Naive thymus-derived CD8-positive, alpha-beta T cell (primary cell): Measurements from ENCODE around the gene CRAMP1. TPM values are rescaled to one million over a fixed set of nuclear protein-coding genes. Genes with fewer than 3 reads are reported as not detected.
A peak's percentile ranks its signal among the peaks of the same experiment; 100 is the strongest.

Source experiments
- ATAC-seq, 2 donors: fragments of 150-1000 bp; cut with Tn5 transposase in 1 of 2; sonication (Bioruptor Pico), chemical (Tn5 transposase) in 1 of 2; 1 replicate in 1 of 2; 2 replicates in 1 of 2; pipeline ENCODE4 v1.10.0; 2021; ENCODE audit warnings: mild to moderate bottlenecking in 2 of 2, moderate library complexity in 2 of 2
- POLR2A ChIA-PET: fragments of 350-600 bp; sonication (Branson Sonifier 250); formaldehyde crosslinking; loops from one replicate; lab custom pipeline; 2021; ENCODE audit warnings: antibody characterized with exemption; lab: Charles Lee
- DNase-seq, 10 donors: peaks; one replicate each; pipeline versions ENCODE4 v3.0.0 to v3.0.0-alpha.2; 2020 to 2022
- H3K27ac Mint-ChIP-seq, 10 donors: one replicate each; pipeline ENCODE4 v1.8.0; 2020 to 2022; ENCODE audit warnings: mild to moderate bottlenecking in 10 of 10, mixed read lengths in 10 of 10, moderate library complexity in 4 of 10, inconsistent platforms in 1 of 10
- H3K27me3 Mint-ChIP-seq, 5 donors: one replicate each; pipeline ENCODE4 v1.8.0; 2021 to 2022; ENCODE audit warnings: mixed read lengths in 5 of 5
- H3K36me3 Mint-ChIP-seq, 3 donors: one replicate each; pipeline ENCODE4 v1.8.0; 2020 to 2022; ENCODE audit warnings: mixed read lengths in 3 of 3, mild to moderate bottlenecking in 2 of 3, inconsistent platforms in 1 of 3
- H3K4me1 Mint-ChIP-seq, 4 donors: one replicate each; pipeline ENCODE4 v1.8.0; 2021 to 2022; ENCODE audit warnings: mixed read lengths in 4 of 4
- H3K4me3 Mint-ChIP-seq, 10 donors: one replicate each; pipeline ENCODE4 v1.8.0; 2020 to 2022; ENCODE audit warnings: mild to moderate bottlenecking in 10 of 10, mixed read lengths in 10 of 10, moderate library complexity in 6 of 10, inconsistent platforms in 1 of 10
- H3K9me3 Mint-ChIP-seq, 9 donors: one replicate each; pipeline ENCODE4 v1.8.0; 2020 to 2022; ENCODE audit warnings: mixed read lengths in 9 of 9, mild to moderate bottlenecking in 3 of 9, inconsistent platforms in 1 of 9, moderate library complexity in 1 of 9
- polyA plus RNA-seq, 3 donors: library from polyadenylated mRNA; unstranded; fragments of 300-500 nt; fragmentation: Illumina TruSeq; gene quantifications; one replicate each; pipeline ENCODE4 v1.2.3, GENCODE V29; 2021
- total RNA-seq, 8 experiments: library from RNA in 2 of 8; stranded (reverse) in 2 of 8; gene quantifications; one replicate each; pipeline ENCODE4 v1.2.3 and lab custom pipeline; 2021 to 2026

The CRAMP1 gene
- total and polyA plus RNA-seq, 5 experiments from 2014 or later = 1.3 to 25.4 (median 3.1) TPM

DNA sequence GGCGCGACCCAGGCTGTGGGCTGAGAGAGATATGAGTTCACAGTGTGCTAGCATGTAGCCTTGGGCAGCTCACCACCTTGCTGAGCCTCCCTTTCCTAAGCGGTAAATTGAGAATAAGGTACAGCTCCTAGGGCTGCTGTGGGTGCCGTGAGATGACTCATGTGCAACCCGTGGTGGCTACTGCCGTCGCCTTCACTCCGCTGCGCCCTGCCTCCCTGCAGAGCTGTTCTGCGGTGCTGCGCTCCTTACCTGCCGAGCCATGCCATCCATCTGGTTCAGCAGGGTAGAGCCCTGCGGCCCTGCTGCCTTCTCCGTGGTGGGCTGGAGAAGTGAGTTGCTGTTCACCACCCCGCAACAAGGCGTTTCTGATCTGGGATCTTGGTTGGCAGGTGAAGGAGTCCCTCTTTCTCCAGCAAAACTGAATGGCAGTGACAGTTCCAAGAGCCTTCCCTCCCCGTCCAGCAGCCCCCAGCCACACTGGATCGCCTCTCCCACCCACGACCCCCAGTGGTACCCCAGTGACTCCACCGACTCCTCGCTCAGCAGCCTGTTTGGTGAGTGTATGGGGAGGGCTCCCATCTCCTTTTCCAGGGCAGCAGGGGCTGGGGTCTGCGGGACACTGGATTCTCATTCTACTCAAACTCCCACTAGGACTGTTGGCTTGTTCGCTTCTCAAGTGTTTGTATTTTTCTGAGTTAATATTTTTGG is 56.6 kb downstream of the CRAMP1 start:
- Mint-ChIP-seq H3K27me3 (no peaks in the 10 kb centered on the region), H3K4me1 (peaks cover 0 to 5% (median 0%) of the 10 kb centered on the region in 4 donors), H3K9me3 (no peaks in the 10 kb centered on the region), H3K27ac (peak overlapping the region in 1 of 10 donors; percentile 9), H3K4me3 (no peak overlapping the region), H3K36me3 (peaks cover 0 to 82% (median 19%) of the 10 kb centered on the region in 3 donors)
- DNase-seq (no peak), ATAC-seq (no peak)
- POLR2A ChIA-PET = interaction anchor here (1.1 kb wide), 1 partner anchor 9 kb away, joined by 4 read pairs; the partner anchor contains the start of gene JPT2

DNA sequence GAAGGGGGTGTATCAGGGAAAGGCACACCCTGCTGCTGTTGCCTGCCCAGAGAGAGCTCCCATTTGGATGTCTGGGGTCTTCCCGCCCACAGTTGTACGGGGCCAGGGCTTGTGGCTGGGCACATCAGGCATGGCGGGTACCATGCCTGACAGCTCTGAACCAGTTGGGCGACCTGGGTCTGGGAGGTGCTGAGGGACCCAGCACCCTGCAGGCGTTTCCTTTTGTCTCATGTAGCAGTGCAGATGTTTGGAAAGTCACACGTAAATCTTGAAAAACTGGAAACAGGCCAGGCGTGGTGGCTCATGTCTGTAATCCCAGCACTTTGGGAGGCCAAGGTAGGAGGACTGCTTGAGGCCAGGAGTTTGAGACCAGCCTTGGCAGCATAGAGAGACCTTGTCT is 57.5 kb downstream of the CRAMP1 start:
- H3K27me3 Mint-ChIP-seq = no peaks in the 10 kb centered on the region
- H3K36me3 Mint-ChIP-seq = peaks cover 0 to 80% (median 17%) of the 10 kb centered on the region in 3 donors
- ATAC-seq (no peak), DNase-seq (no peak)
- H3K27ac Mint-ChIP-seq = no peak overlapping the region
- POLR2A ChIA-PET = no interaction called here
- no peaks in the 10 kb centered on the region for H3K9me3 Mint-ChIP-seq
- peaks cover 0 to 5% (median 0%) of the 10 kb centered on the region in 4 donors for H3K4me1 Mint-ChIP-seq
- H3K4me3 Mint-ChIP-seq = no peak overlapping the region

DNA sequence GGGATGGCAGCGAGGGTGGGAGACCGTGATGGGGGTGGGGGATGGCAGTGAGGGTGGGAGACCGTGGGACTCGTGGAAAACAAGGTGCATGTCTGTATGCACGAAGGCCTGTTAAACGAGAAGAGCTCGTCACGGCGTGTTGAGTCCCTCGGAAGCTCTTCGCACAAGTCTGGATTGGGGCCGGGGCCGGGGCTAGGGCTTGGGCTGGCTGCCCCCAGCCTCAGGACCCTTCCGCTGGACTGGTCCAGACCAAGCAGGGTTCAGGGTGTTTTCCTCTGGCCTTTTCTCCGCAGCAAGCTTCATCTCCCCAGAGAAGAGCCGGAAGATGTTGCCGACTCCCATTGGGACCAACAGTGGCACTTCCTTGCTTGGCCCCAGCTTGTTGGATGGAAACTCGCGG is 58.2 kb downstream of the CRAMP1 start:
- DNase-seq (no peak), ATAC-seq (no peak)
- H3K27ac Mint-ChIP-seq = no peak overlapping the region
- H3K36me3 Mint-ChIP-seq = peaks cover 0 to 80% (median 17%) of the 10 kb centered on the region in 3 donors
- POLR2A ChIA-PET = no interaction called here
- no peaks in the 10 kb centered on the region for H3K27me3 Mint-ChIP-seq
- H3K4me3 Mint-ChIP-seq = no peak overlapping the region
- peaks cover 0 to 5% (median 0%) of the 10 kb centered on the region in 4 donors for H3K4me1 Mint-ChIP-seq
- H3K9me3 Mint-ChIP-seq = no peaks in the 10 kb centered on the region

DNA sequence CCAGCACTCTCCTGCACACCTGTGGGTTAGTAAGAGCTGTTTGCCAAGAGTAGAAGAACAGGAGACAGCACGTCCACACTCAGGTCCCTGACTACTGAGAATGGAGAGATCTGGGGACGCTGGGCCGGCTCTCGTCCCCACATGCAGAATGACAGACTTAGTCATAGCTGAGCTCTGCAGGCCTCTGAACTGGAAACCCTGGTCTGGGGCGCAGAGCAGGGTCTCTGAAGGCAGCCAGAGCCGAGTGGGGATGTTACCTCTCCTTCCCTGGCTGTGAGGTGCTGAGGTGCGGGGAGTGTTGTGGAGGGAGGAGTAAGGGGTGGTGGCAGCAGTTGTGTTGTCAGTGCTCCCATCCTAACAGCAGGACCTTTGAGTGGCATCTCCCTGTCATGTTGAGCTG is 58.7 kb downstream of the CRAMP1 start:
- POLR2A ChIA-PET = no interaction called here
- no peaks in the 10 kb centered on the region for H3K27me3 Mint-ChIP-seq
- DNase-seq (no peak), ATAC-seq (no peak)
- H3K4me1 Mint-ChIP-seq = peaks cover 0 to 5% (median 0%) of the 10 kb centered on the region in 4 donors
- H3K36me3 Mint-ChIP-seq = peaks cover 0 to 77% (median 16%) of the 10 kb centered on the region in 3 donors
- no peak overlapping the region for H3K4me3 Mint-ChIP-seq
- no peaks in the 10 kb centered on the region for H3K9me3 Mint-ChIP-seq
- H3K27ac Mint-ChIP-seq = peak overlapping the region in 1 of 10 donors; percentile 62

DNA sequence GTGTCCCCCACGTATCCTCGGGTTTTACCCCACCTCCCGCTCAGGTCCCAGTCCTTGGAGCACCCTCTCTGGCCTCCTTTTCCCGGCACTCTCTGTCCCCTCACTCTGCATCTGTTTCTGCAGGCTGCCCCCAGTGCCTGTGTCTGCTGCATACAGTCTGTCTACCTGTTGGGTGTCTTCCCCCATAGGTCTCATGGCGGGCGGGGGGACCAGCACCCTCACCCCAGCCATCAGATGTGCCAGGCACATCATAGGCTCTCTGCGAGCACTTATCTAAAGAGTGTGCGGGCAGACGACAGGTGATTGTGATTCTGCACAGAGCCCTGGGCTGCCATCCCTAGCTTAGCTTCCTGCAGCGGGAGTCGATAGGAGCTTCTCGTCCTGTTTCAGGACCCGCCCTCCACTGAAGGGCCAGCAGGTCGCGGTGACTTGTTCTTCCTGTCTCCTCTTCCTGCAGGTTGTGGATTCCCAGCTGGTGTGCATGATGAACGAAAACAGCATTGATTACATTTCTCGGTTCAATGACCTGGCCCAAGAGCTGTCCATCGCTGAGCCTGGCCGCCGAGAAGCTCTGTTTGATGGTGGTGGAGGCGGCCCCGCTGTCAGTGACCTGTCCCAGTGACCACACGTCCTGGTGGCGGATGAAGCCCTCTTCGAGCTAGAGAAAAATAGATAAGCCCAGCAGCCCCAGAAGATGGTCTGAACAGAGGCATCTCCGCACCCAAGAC is 61.4 kb downstream of the CRAMP1 start:
- Mint-ChIP-seq H3K4me1 (peaks cover 6 to 13% (median 8%) of the 10 kb centered on the region in 4 donors), H3K4me3 (no peak overlapping the region), H3K9me3 (no peaks in the 10 kb centered on the region), H3K27me3 (no peaks in the 10 kb centered on the region), H3K36me3 (peaks cover 0 to 62% (median 9%) of the 10 kb centered on the region in 3 donors), H3K27ac (peak overlapping the region in 1 of 10 donors; percentile 71)
- no peak for DNase-seq
- POLR2A ChIA-PET = no interaction called here
- ATAC-seq = no peak

DNA sequence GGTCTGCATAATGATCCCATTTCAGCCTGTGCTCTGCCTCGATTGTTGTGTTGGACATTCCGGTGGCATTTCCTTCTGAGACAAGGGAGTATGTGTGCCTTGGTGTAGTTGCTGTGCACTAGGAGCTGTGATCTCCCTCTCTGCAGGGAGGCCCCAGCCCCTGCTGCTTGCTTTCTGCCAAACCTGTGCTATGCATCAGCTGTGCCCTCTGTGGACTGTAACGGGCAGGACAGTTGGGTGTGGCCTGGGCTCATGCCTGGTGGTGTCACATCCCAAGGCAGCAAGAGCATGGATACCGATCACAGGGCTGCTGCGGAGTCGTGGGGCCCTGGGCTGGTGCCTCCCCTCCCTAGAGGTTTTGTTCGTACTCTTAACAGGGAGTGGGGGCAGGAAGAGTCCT is 62.1 kb downstream of the CRAMP1 start:
- no peak overlapping the region for H3K4me3 Mint-ChIP-seq
- no peaks in the 10 kb centered on the region for H3K9me3 Mint-ChIP-seq
- DNase-seq = no peak
- ATAC-seq = no peak
- H3K27ac Mint-ChIP-seq = peak overlapping the region in 1 of 10 donors; percentile 71
- H3K4me1 Mint-ChIP-seq = peaks cover 13 to 20% (median 14%) of the 10 kb centered on the region in 4 donors
- H3K27me3 Mint-ChIP-seq = no peaks in the 10 kb centered on the region
- POLR2A ChIA-PET = no interaction called here
- peaks cover 0 to 55% (median 9%) of the 10 kb centered on the region in 3 donors for H3K36me3 Mint-ChIP-seq

DNA sequence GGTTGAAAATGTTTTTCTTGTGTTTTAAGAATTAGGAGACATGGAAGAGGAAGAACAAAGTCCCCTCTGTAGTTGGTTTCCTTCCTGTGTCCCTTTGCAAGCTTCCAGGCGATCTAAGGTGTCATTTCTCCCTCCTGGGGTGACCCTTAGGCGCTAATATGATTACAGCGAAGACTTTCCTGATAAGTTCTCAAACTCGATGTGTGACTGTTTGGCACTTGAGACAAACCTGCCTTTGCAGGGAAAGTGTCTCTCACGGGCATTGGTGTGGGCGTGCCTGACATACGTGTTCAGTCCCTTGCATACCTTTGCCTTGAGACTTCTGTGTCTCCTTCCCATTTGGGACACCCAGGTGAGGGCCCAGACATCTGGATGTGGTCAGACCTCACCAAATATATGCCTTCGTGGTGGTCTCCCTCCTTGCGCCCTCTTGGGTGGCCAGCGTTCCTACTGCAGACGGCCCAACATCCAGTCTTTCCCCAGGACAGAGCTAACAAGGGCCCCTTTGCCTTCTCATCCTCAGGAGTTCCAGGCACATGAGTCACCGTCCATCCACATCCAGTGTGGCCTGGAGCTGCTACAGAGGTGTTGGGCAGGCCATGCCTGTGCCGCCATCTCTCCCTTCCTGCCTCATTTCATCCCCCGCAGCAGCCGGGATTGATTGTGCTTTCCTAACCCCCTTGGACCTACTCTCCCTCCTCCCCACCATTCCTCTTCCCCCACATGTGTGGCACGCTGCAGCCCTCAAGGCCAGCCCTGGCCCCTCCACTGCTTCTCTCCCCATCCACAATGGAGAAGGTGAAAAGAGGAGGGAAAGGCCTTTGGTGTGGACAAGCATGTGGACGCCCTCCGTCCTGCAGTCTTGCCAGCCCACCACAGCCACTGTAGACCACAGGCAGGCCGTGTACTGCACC is 62.8 kb downstream of the CRAMP1 start:
- POLR2A ChIA-PET = no interaction called here
- DNase-seq (no peak), ATAC-seq (no peak)
- no peaks in the 10 kb centered on the region for H3K27me3 Mint-ChIP-seq
- no peak overlapping the region for H3K27ac Mint-ChIP-seq
- H3K4me3 Mint-ChIP-seq = no peak overlapping the region
- H3K36me3 Mint-ChIP-seq = peaks cover 0 to 48% (median 9%) of the 10 kb centered on the region in 3 donors
- peaks cover 13 to 20% (median 20%) of the 10 kb centered on the region in 4 donors for H3K4me1 Mint-ChIP-seq
- H3K9me3 Mint-ChIP-seq = no peaks in the 10 kb centered on the region

DNA sequence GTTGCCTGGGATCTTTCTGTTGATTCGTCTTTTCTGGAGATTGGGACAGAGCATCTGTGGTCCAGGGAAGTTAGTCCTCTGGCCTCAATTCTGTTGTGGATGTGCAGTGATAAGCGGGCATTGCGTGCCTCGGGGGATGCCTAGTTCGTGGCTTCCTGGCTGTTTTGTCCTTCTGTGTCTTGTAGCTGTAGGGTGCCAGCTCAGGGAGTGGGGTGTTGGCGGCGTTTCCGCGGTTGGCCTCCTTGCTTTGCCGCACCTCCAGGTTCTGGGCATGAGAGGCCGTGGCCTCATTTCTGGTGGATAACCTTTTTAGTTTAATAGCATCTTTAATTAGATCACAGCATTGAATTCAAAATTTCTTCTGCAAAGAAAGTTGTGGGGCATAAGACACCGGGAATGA is 64.5 kb downstream of the CRAMP1 start:
- no peak for DNase-seq
- Mint-ChIP-seq H3K4me1 (peaks cover 16 to 33% (median 29%) of the 10 kb centered on the region in 4 donors), H3K4me3 (peak overlapping the region in 7 of 10 donors; percentile 11 to 79 (median 69)), H3K27me3 (no peaks in the 10 kb centered on the region), H3K36me3 (peaks cover 0 to 32% (median 4%) of the 10 kb centered on the region in 3 donors), H3K9me3 (no peaks in the 10 kb centered on the region), H3K27ac (peak overlapping the region in 5 of 10 donors; percentile 21 to 86 (median 44))
- POLR2A ChIA-PET = interaction anchor here (0.6 to 1.7 kb wide), 3 partner anchors 27 to 256 kb away, joined by 3 read pairs; partner anchors contain the start of gene UQCC4
- no peak for ATAC-seq

DNA sequence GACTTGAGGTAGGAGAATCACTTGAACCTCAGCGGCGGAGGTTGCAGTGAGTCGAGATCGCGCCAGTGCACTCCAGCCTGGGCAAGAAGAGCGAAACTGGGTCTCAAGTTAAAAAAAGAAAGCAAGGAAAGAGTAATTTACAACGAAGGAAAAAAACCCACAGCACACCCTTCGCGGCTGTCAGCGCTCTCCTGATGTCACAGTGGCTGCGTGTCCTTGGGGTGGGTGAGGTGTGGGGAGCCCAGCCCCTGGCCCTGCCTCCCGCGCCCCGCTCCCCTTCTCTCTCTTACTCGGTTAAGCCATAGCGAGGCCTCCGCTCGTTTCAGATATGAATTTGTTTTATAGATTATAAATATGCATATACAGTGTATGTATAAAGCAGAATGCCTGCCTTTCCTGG is 65.2 kb downstream of the CRAMP1 start:
- peaks cover 0 to 25% (median 4%) of the 10 kb centered on the region in 3 donors for H3K36me3 Mint-ChIP-seq
- POLR2A ChIA-PET = interaction anchor here (0.7 to 2.5 kb wide), 10 partner anchors 9 to 257 kb away, joined by 3 to 28 read pairs (median 4); partner anchors contain the start of genes MAPK8IP3, NUBP2, SPSB3 and TELO2
- H3K27ac Mint-ChIP-seq = peak overlapping the region in 8 of 10 donors; percentile 14 to 87 (median 80)
- H3K27me3 Mint-ChIP-seq = no peaks in the 10 kb centered on the region
- peaks cover 17 to 38% (median 30%) of the 10 kb centered on the region in 4 donors for H3K4me1 Mint-ChIP-seq
- peak overlapping the region; percentile 15 to 79 (median 59) for H3K4me3 Mint-ChIP-seq
- H3K9me3 Mint-ChIP-seq = no peaks in the 10 kb centered on the region
- ATAC-seq (no peak), DNase-seq (peak in 2 of 10 donors; percentile 5 to 13)

DNA sequence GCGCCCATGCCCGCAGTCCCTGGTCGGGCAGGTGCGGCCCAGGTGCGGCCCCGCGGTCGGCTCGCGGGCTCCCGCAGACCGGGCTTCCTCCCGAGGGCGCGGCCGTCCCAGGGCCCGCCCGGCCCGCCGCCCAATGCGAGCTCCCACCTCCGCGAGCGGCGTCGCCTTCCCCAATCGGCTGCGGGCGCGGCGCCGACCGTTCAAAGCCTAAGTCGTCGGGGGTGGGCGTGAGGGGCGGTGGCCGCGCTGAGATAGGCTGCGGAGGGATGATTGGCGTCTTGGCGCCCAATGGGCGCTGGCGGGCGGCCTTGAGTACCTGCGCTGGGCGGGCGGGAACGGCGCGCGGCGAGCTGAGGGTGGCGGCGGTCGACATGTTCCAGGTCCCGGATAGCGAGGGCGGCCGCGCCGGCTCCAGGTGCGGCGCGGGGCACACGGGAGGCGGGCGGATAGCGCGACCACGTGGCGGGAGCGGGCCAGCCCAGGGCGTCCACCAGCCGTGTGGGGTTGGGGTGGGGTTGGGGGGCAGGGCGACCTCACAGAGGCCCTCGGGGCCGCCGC is 65.9 kb downstream of the CRAMP1 start, which contains the start of gene JPT2:
JPT2 (plus strand) TSS at position 338 of the 558 bp plus-strand sequence; CDS start at position 372, 34 bp downstream.
- POLR2A ChIA-PET = interaction anchor here (0.7 to 2.5 kb wide), 14 partner anchors 10 to 287 kb away, joined by 3 to 28 read pairs (median 4); partner anchors contain the start of genes MAPK8IP3, NME3, NUBP2 and RPS2
- H3K4me3 Mint-ChIP-seq = peak within 1 kb of the TSS; percentile 79 to 91 (median 86)
- H3K4me1 Mint-ChIP-seq = peaks cover 16 to 38% (median 30%) of the 10 kb centered on the region in 4 donors

DNA sequence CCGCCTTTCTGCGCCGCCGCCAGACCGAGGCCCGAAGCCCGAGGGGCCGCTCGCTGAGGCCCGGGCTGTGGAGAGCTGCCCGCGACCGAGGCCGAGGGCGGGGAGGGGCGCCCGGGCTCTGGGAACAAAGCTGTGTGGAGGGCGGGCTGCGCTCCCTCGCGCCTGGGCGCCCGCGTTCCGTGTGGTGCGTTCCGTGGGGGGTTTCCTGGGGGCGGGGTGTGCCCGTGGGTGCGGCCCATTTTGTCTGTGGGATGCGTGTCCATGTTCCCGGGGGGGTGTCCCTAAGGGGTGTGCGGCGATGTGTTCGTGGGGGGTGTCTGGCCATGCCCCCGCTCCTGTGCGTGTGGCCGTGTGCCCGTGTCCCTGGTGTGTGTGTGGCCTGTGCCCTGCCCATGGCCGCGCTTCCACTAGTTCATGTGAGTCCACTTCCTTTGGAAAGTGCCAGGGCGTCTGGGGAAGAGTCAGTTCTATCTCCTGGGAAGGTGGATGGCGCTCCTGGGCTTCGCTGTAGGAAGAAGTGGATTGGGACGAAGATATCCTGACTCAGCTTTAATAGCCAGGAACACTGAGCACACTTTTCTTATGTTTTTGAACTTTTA is 66.4 kb downstream of the CRAMP1 start:
- Mint-ChIP-seq H3K27me3 (no peaks in the 10 kb centered on the region), H3K27ac (peak overlapping the region; percentile 55 to 93 (median 82)), H3K4me3 (peak overlapping the region; percentile 79 to 91 (median 85)), H3K36me3 (peaks cover 0 to 20% (median 0%) of the 10 kb centered on the region in 3 donors), H3K9me3 (no peaks in the 10 kb centered on the region), H3K4me1 (peaks cover 14 to 41% (median 30%) of the 10 kb centered on the region in 4 donors)
- ATAC-seq = peak; percentile 30 to 42
- peak in 9 of 10 donors; percentile 13 to 70 (median 43) for DNase-seq
- POLR2A ChIA-PET = interaction anchor here (0.9 to 2.5 kb wide), 11 partner anchors 10 to 286 kb away, joined by 3 to 28 read pairs (median 4); partner anchors contain the start of genes MAPK8IP3, NME3, NUBP2 and RPS2

More for the DNA sequence above, 65.9 kb downstream of the CRAMP1 start, which contains the start of gene JPT2:
- ATAC-seq (peak; percentile 96 to 98), DNase-seq (peak; percentile 91 to 97 (median 92))
- Mint-ChIP-seq H3K36me3 (peaks cover 0 to 22% (median 0%) of the 10 kb centered on the region in 3 donors), H3K9me3 (no peaks in the 10 kb centered on the region), H3K27ac (peak within 1 kb of the TSS; percentile 56 to 93 (median 86)), H3K27me3 (no peaks in the 10 kb centered on the region)
